ENCODE measurements around the gene FAM107B. TPM values are rescaled to one million over a fixed set of nuclear protein-coding genes. Genes with fewer than 3 reads are reported as not detected.

Gene FAM107B
- total and polyA plus RNA-seq, 2 of the 4 experiments (the other 2 are of a cell fraction): 26.4 to 27.1 TPM

DNA sequence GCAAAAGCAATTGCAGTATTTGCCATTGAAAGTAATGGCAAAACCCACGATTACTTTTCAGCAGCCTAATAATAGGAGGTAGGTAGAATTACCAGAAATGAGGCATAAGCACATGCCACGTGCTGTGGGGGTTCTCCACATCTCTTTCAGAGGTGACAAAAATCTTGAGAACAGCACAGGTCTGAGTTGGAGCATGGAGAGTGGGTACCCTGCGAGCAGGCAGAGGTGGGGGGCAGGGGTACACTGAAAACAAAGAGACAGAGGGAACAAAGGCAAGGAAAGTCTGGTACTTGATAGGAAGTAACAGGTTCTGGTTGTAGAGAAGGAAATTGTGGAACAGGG, 75.9 kb downstream of the FAM107B start:
- Histone ChIP-seq H3K4me1 (ENCODE audit: control insufficient read depth, insufficient read depth, low read length) (peaks cover 4% of the 10 kb centered on the region; the same call in 1 of the 2 replicates), H3K9me1 (ENCODE audit: insufficient read depth, low read length) (no peaks in the 10 kb centered on the region), H4K91ac (ENCODE audit: insufficient read depth, low read depth, low read length) (no peak overlapping the region), H3K4me3 (ENCODE audit: insufficient read depth, low read depth, low read length) (no peak overlapping the region), H3K23ac (ENCODE audit: low read depth, low read length) (no peak overlapping the region), H2BK5ac (ENCODE audit: low read depth, low read length, poor library complexity, severe bottlenecking) (no peak overlapping the region), H2AFZ (replicated peaks; ENCODE audit: low read length, poor library complexity) (peak overlapping the region; percentile 55), H2BK20ac (ENCODE audit: low read depth, low read length) (peak overlapping the region; percentile 30; the same call in 1 of the 2 replicates), H4K8ac (ENCODE audit: low read depth in 2 of 2, low read length in 2 of 2) (no peak overlapping the region), H3K18ac (ENCODE audit: low read depth, low read length) (no peak overlapping the region), H3K4ac (ENCODE audit: low read depth, low read length) (peak overlapping the region; percentile 64), H3K9me3 (ENCODE audit: control insufficient read depth, insufficient read depth, low read length) (no peaks in the 10 kb centered on the region), H3K4me2 (ENCODE audit: low read depth, low read length) (0 out of 2 replicates have a peak overlapping the region, but pooled peaks have one; percentile 7), H3K27ac (ENCODE audit: insufficient read depth, low read length) (no peak overlapping the region), H4K20me1 (ENCODE audit: insufficient read depth, low read length) (no peaks in the 10 kb centered on the region), H3K79me1 (ENCODE audit: low read depth in 1 of 2, low read length in 2 of 2) (no peaks in the 10 kb centered on the region), H2BK15ac (ENCODE audit: low read depth, low read length) (no peak overlapping the region), H2AK9ac (replicated peaks; ENCODE audit: low read depth, low read length, poor library complexity) (no peak overlapping the region), H3K14ac (replicated peaks; ENCODE audit: low read depth, low read length) (peak overlapping the region; percentile 28; the same call in 1 of the 2 replicates), H3K9ac (ENCODE audit: low read depth, low read length) (no peak overlapping the region), H3K27me3 (ENCODE audit: control insufficient read depth, insufficient read depth, low read length) (no peaks in the 10 kb centered on the region), H3K56ac (ENCODE audit: extremely low read depth, insufficient read depth, low read length) (no peak overlapping the region), H2AK5ac (ENCODE audit: low read depth, low read length) (0 out of 2 replicates have a peak overlapping the region, but pooled peaks have one; percentile 3), H2BK120ac (ENCODE audit: low read depth, low read length) (0 out of 2 replicates have a peak overlapping the region, but pooled peaks have one; percentile 46), H4K5ac (ENCODE audit: low read depth, low read length) (no peak overlapping the region), H3K36me3 (ENCODE audit: control insufficient read depth, insufficient read depth, low read length) (no peaks in the 10 kb centered on the region)
- in situ Hi-C loops (cut with MboI; ENCODE audit: low sequenced_read_pairs) (no loop called here), intact Hi-C loops (cut with micrococcal nuclease) (no loop called here), dilution Hi-C loops (cut with HindIII; ENCODE audit: low sequenced_read_pairs, unreplicated experiment) (no loop called here)
- no peak for TF ChIP-seq ELK1 (IDR thresholded peaks at IDR 0.05; ENCODE audit: borderline replicate concordance, low read depth, low read length)
- no peak for TF ChIP-seq CEBPB (IDR thresholded peaks at IDR 0.05; ENCODE audit: low read depth, low read length)
- no peak for TF ChIP-seq NFE2L2 (IDR thresholded peaks at IDR 0.05; ENCODE audit: low read depth, low read length)
- TF ChIP-seq RFX5 (IDR thresholded peaks at IDR 0.05; ENCODE audit: low read depth, low read length): no peak
- no peak for TF ChIP-seq MAZ (IDR thresholded peaks at IDR 0.05; ENCODE audit: borderline replicate concordance, low read depth, low read length)
- no peak for TF ChIP-seq CHD1 (IDR thresholded peaks at IDR 0.05; ENCODE audit: low read depth, low read length)
- TF ChIP-seq MXI1 (IDR thresholded peaks at IDR 0.05; ENCODE audit: borderline replicate concordance, low read depth, low read length): no peak
- no peak for TF ChIP-seq RAD21 (IDR thresholded peaks at IDR 0.05; ENCODE audit: low read length)
- no peak for TF ChIP-seq USF2 (IDR thresholded peaks at IDR 0.05; ENCODE audit: low read depth, low read length)
- TF ChIP-seq BHLHE40 (IDR thresholded peaks at IDR 0.05; ENCODE audit: low read depth, low read length): no peak
- no peak for TF ChIP-seq FOS (IDR thresholded peaks at IDR 0.05; ENCODE audit: low read depth, low read length)
- TF ChIP-seq RCOR1 (IDR thresholded peaks at IDR 0.05; ENCODE audit: insufficient replicate concordance, low read length): no peak
- no peak for TF ChIP-seq POLR2A (IDR thresholded peaks at IDR 0.05; ENCODE audit: low read depth, low read length)
- no peak for TF ChIP-seq MAFK (IDR thresholded peaks at IDR 0.05; ENCODE audit: low read depth, low read length)
- no peak for TF ChIP-seq SMC3 (IDR thresholded peaks at IDR 0.05; ENCODE audit: low read depth, low read length)
- TF ChIP-seq, protein P1, sequence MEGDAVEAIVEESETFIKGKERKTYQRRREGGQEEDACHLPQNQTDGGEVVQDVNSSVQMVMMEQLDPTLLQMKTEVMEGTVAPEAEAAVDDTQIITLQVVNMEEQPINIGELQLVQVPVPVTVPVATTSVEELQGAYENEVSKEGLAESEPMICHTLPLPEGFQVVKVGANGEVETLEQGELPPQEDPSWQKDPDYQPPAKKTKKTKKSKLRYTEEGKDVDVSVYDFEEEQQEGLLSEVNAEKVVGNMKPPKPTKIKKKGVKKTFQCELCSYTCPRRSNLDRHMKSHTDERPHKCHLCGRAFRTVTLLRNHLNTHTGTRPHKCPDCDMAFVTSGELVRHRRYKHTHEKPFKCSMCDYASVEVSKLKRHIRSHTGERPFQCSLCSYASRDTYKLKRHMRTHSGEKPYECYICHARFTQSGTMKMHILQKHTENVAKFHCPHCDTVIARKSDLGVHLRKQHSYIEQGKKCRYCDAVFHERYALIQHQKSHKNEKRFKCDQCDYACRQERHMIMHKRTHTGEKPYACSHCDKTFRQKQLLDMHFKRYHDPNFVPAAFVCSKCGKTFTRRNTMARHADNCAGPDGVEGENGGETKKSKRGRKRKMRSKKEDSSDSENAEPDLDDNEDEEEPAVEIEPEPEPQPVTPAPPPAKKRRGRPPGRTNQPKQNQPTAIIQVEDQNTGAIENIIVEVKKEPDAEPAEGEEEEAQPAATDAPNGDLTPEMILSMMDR (conservative IDR thresholded peaks at IDR 0.05; ENCODE audit: low read depth, low read length): no peak
- no peak for DNase-seq
- ChIA-PET POLR2A (ENCODE audit: unreplicated experiment) (no interaction called here), CTCF (no interaction called here)
- no TSS peak for BruUV-seq (replicated peaks)
- 44% methylated on average over 2 of the region's 3 CpGs; no CpG with 5 or more reads in 1 of the 2 experiments for WGBS, 2 experiments (ENCODE audit: extremely low coverage in 2 of 2, insufficient read length in 1 of 2)
- ATAC-seq (ENCODE audit: low read depth): no peak

Data from IMR-90 (cell line).